Measurements from ENCODE around the gene FBLN1. TPM values are rescaled to one million over a fixed set of nuclear protein-coding genes. Genes with fewer than 3 reads are reported as not detected.
A peak's percentile ranks its signal among the peaks of the same experiment; 100 is the strongest.

The FBLN1 gene
- total and polyA plus RNA-seq, 9 of the 15 experiments (the other 6 are each of a cell fraction or from before 2014, with no cell fraction given) = 0.66 TPM; not detected in 8

- no peak for TF ChIP-seq HINFP (tag; conservative IDR thresholded peaks at IDR 0.05; ENCODE audit: low read depth)
- TF ChIP-seq KDM1A (IDR thresholded peaks at IDR 0.05) = no peak
- TF ChIP-seq CREB1 (IDR thresholded peaks at IDR 0.05) = no peak
- TF ChIP-seq CREB1 (CRISPR knock-in tag; IDR thresholded peaks at IDR 0.05) = no peak
- no peak for TF ChIP-seq HMG20B (CRISPR knock-in tag; IDR thresholded peaks at IDR 0.05)
- no peak for TF ChIP-seq PRPF4 (IDR thresholded peaks at IDR 0.05; ENCODE audit: insufficient read depth, low read depth, low read length, poor library complexity, severe bottlenecking)
- TF ChIP-seq ZNF75A (CRISPR knock-in tag; IDR thresholded peaks at IDR 0.05) = no peak
- no peak for TF ChIP-seq TEAD2 (tag; IDR thresholded peaks at IDR 0.05)
- TF ChIP-seq BRD4 (IDR thresholded peaks at IDR 0.05) = no peak
- no peak for TF ChIP-seq PBX2 (CRISPR knock-in tag; IDR thresholded peaks at IDR 0.05; ENCODE audit: low read depth)
- no peak for TF ChIP-seq PBX2 (tag; conservative IDR thresholded peaks at IDR 0.05; ENCODE audit: low read depth)
- TF ChIP-seq ZNF347 (CRISPR knock-in tag; IDR thresholded peaks at IDR 0.05; ENCODE audit: low read depth) = no peak
- TF ChIP-seq, protein P1, sequence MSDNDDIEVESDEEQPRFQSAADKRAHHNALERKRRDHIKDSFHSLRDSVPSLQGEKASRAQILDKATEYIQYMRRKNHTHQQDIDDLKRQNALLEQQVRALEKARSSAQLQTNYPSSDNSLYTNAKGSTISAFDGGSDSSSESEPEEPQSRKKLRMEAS (CRISPR knock-in tag; IDR thresholded peaks at IDR 0.05) = peak; percentile 51
- no peak for TF ChIP-seq TAF9B (IDR thresholded peaks at IDR 0.05; ENCODE audit: partially characterized antibody)
- TF ChIP-seq MYNN (IDR thresholded peaks at IDR 0.05) = no peak
- TF ChIP-seq MYNN (CRISPR knock-in tag; IDR thresholded peaks at IDR 0.05) = no peak
- TF ChIP-seq PTRF (tag; IDR thresholded peaks at IDR 0.05) = no peak
- TF ChIP-seq ATF1 (CRISPR knock-in tag; IDR thresholded peaks at IDR 0.05) = no peak
- TF ChIP-seq ATF1 (tag; IDR thresholded peaks at IDR 0.05) = no peak
- TF ChIP-seq, protein P2, sequence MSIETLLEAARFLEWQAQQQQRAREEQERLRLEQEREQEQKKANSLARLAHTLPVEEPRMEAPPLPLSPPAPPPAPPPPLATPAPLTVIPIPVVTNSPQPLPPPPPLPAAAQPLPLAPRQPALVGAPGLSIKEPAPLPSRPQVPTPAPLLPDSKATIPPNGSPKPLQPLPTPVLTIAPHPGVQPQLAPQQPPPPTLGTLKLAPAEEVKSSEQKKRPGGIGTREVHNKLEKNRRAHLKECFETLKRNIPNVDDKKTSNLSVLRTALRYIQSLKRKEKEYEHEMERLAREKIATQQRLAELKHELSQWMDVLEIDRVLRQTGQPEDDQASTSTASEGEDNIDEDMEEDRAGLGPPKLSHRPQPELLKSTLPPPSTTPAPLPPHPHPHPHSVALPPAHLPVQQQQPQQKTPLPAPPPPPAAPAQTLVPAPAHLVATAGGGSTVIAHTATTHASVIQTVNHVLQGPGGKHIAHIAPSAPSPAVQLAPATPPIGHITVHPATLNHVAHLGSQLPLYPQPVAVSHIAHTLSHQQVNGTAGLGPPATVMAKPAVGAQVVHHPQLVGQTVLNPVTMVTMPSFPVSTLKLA (conservative IDR thresholded peaks at IDR 0.05) = no peak
- no peak for TF ChIP-seq HIVEP1 (CRISPR knock-in tag; IDR thresholded peaks at IDR 0.05)
- no peak for TF ChIP-seq ILK (tag; IDR thresholded peaks at IDR 0.05; ENCODE audit: borderline replicate concordance, low read depth)
- peak; percentile 91 for TF ChIP-seq NFE2 (IDR thresholded peaks at IDR 0.05; ENCODE audit: low read depth)
These were observed 136.4 kb downstream of the FBLN1 start (continued) for GRCh38 chr22:45638834-45639746.

All from K562 (cell line).